Measurements from ENCODE around the gene NLRX1. TPM values are rescaled to one million over a fixed set of nuclear protein-coding genes. Genes with fewer than 3 reads are reported as not detected.

NLRX1 gene
- total RNA-seq, 1 donor from 2014 or later, result 10.6 TPM

- Histone ChIP-seq H3K36me3 (ENCODE audit: control insufficient read depth, insufficient read depth, low read length) (no peaks in the 10 kb centered on the region), H3K4me3 (ENCODE audit: low read depth, low read length) (no peak overlapping the region), H3K27me3 (ENCODE audit: control insufficient read depth, insufficient read depth, low read length) (peaks cover 24% of the 10 kb centered on the region)
- no peak for TF ChIP-seq CTCF (IDR thresholded peaks at IDR 0.05; ENCODE audit: insufficient read depth, low read length, poor library complexity, severe bottlenecking)
- no peak for DNase-seq (ENCODE audit: low read depth)
Observed at GRCh38 chr11:119145551-119145950, 23.0 kb upstream of the NLRX1 start.

GRCh38 chr11:119147604-119148333, 20.8 kb upstream of the NLRX1 start:
- Histone ChIP-seq H3K27me3 (ENCODE audit: control insufficient read depth, insufficient read depth, low read length) (peaks cover 30% of the 10 kb centered on the region), H3K4me3 (ENCODE audit: low read depth, low read length) (no peak overlapping the region), H3K36me3 (ENCODE audit: control insufficient read depth, insufficient read depth, low read length) (no peaks in the 10 kb centered on the region)
- TF ChIP-seq CTCF (IDR thresholded peaks at IDR 0.05; ENCODE audit: insufficient read depth, low read length, poor library complexity, severe bottlenecking), result no peak
- DNase-seq (ENCODE audit: low read depth), result no peak

GRCh38 chr11:119148720-119149017, 19.9 kb upstream of the NLRX1 start:
- Histone ChIP-seq H3K27me3 (ENCODE audit: control insufficient read depth, insufficient read depth, low read length) (peaks cover 30% of the 10 kb centered on the region), H3K4me3 (ENCODE audit: low read depth, low read length) (peak overlapping the region; percentile 42), H3K36me3 (ENCODE audit: control insufficient read depth, insufficient read depth, low read length) (no peaks in the 10 kb centered on the region)
- DNase-seq (ENCODE audit: low read depth), result no peak
- no peak for TF ChIP-seq CTCF (IDR thresholded peaks at IDR 0.05; ENCODE audit: insufficient read depth, low read length, poor library complexity, severe bottlenecking)

- no peak for TF ChIP-seq CTCF (IDR thresholded peaks at IDR 0.05; ENCODE audit: insufficient read depth, low read length, poor library complexity, severe bottlenecking)
- no peak for DNase-seq (ENCODE audit: low read depth)
- H3K36me3 ChIP-seq (ENCODE audit: control insufficient read depth, insufficient read depth, low read length), result no peaks in the 10 kb centered on the region
- peaks cover 31% of the 10 kb centered on the region for H3K27me3 ChIP-seq (ENCODE audit: control insufficient read depth, insufficient read depth, low read length)
- peak within 1 kb of the TSS; percentile 42 for H3K4me3 ChIP-seq (ENCODE audit: low read depth, low read length)
Observed at GRCh38 chr11:119149018-119149785, 19.3 kb upstream of the NLRX1 start, which contains the start of gene ABCG4. Gene ABCG4 (plus strand): TSS chr11:119149052. CDS start chr11:119149966, 914 bp downstream.

- H3K4me3 ChIP-seq (ENCODE audit: low read depth, low read length), result peak overlapping the region; percentile 42
- TF ChIP-seq CTCF (IDR thresholded peaks at IDR 0.05; ENCODE audit: insufficient read depth, low read length, poor library complexity, severe bottlenecking), result no peak
- DNase-seq (ENCODE audit: low read depth), result no peak
- H3K36me3 ChIP-seq (ENCODE audit: control insufficient read depth, insufficient read depth, low read length), result no peaks in the 10 kb centered on the region
- H3K27me3 ChIP-seq (ENCODE audit: control insufficient read depth, insufficient read depth, low read length), result peaks cover 37% of the 10 kb centered on the region
Observed at GRCh38 chr11:119149786-119150275, 18.7 kb upstream of the NLRX1 start.
